H1 (cell line): ENCODE results near the gene MRPL40. TPM values are rescaled to one million over a fixed set of nuclear protein-coding genes. Genes with fewer than 3 reads are reported as not detected.

Experiments
- CTCF ChIA-PET: fragments of 300-600 bp; sonication (Branson Sonifier 250); formaldehyde crosslinking; loops from one replicate; lab custom pipeline; 2021; ENCODE audit not compliant: partially characterized antibody; lab: Charles Lee
- POLR2A ChIA-PET: fragments of 300-600 bp; sonication (Branson Sonifier 250); formaldehyde crosslinking; loops from one replicate; lab custom pipeline; 2021; ENCODE audit warnings: inconsistent platforms; ENCODE audit not compliant: partially characterized antibody; lab: Charles Lee
- DNase-seq, 2 experiments: peaks; one replicate each; pipeline versions ENCODE4 v3.0.0 to v3.0.0-alpha.2; 2010 to 2022; ENCODE audit warnings: low spot score in 2 of 2, low read depth in 1 of 2, mixed read lengths in 1 of 2
- FAIRE-seq: peaks from 2 replicates; lab custom pipeline; 2011; peaks lifted over from hg19 to GRCh38; lab: Jason Lieb, UNC
- H2AFZ ChIP-seq: 2 replicates; pipeline ENCODE4 v1.8.1; 2012; ENCODE audit warnings: low read length, inconsistent platforms
- H2AK5ac ChIP-seq: 2 replicates; pipeline ENCODE4 v1.6.1; 2013; ENCODE audit warnings: low read depth, low read length
- H2BK120ac ChIP-seq: replicated peaks from 2 replicates; pipeline ENCODE3; 2013; ENCODE audit warnings: low read depth, low read length, inconsistent platforms
- H2BK12ac ChIP-seq: 2 replicates; pipeline ENCODE4 v1.6.1; 2013; ENCODE audit warnings: low read depth, low read length
- H2BK15ac ChIP-seq: 2 replicates; pipeline ENCODE4 v1.6.1; 2013; ENCODE audit warnings: low read length
- H2BK20ac ChIP-seq: 2 replicates; pipeline ENCODE4 v1.6.1; 2013; ENCODE audit warnings: low read length
- H2BK5ac ChIP-seq: 2 replicates; pipeline ENCODE4 v1.6.1; 2013; ENCODE audit warnings: low read depth, low read length
- H3K14ac ChIP-seq: 2 replicates; pipeline ENCODE4 v1.6.1; 2013; ENCODE audit warnings: inconsistent platforms; ENCODE audit not compliant: insufficient read length
- H3K18ac ChIP-seq: 2 replicates; pipeline ENCODE4 v1.6.1; 2013; ENCODE audit warnings: low read length; ENCODE audit errors: extremely low read depth
- H3K23ac ChIP-seq: 2 replicates; pipeline ENCODE4 v1.6.1; 2013; ENCODE audit warnings: inconsistent platforms; ENCODE audit not compliant: insufficient read length
- H3K23me2 ChIP-seq: 2 replicates; pipeline ENCODE4 v1.6.1; 2013; ENCODE audit warnings: low read depth, low read length
- H3K27ac ChIP-seq: 2 replicates; pipeline ENCODE4 v1.6.1; 2011; ENCODE audit warnings: low read depth, low read length, inconsistent platforms
- H3K27me3 ChIP-seq, 4 experiments: replicated peaks in 1 of 4; 1 replicate in 1 of 4; 2 replicates in 3 of 4; pipeline versions ENCODE4 v1.6.1 to v1.8.1; 2011 to 2013; ENCODE audit warnings: low read length in 3 of 4, mild to moderate bottlenecking in 3 of 4, inconsistent platforms in 2 of 4, mixed read lengths in 2 of 4, moderate library complexity in 1 of 4; ENCODE audit not compliant: control insufficient read depth in 3 of 4, insufficient read depth in 3 of 4; ENCODE audit errors: extremely low read depth in 1 of 4
- H3K36me3 ChIP-seq, 4 experiments: 2 replicates each; pipeline versions ENCODE4 v1.6.1 to v1.8.1; 2011 to 2013; ENCODE audit warnings: mild to moderate bottlenecking in 4 of 4, low read length in 3 of 4, moderate library complexity in 2 of 4, control low read depth in 1 of 4, inconsistent platforms in 1 of 4; ENCODE audit not compliant: insufficient read depth in 4 of 4, control insufficient read depth in 2 of 4
- H3K4ac ChIP-seq: replicated peaks from 2 replicates; pipeline ENCODE3; 2013; ENCODE audit warnings: low read length, low read depth, mixed read lengths, inconsistent platforms; ENCODE audit not compliant: insufficient read length
- H3K4me1 ChIP-seq, 4 experiments: replicated peaks in 1 of 4; 1 replicate in 1 of 4; 2 replicates in 3 of 4; pipeline versions ENCODE4 v1.6.1 to v1.8.1; 2011 to 2013; ENCODE audit warnings: low read length in 3 of 4, inconsistent platforms in 2 of 4, mixed read lengths in 1 of 4; ENCODE audit not compliant: insufficient read depth in 4 of 4, control insufficient read depth in 3 of 4
- H3K4me2 ChIP-seq, 2 experiments: 2 replicates each; pipeline versions ENCODE4 v1.6.1 to v1.8.1; 2011 to 2013; ENCODE audit warnings: low read depth in 2 of 2, low read length in 2 of 2, control low read depth in 1 of 2, inconsistent platforms in 1 of 2, mild to moderate bottlenecking in 1 of 2; ENCODE audit not compliant: insufficient read depth in 1 of 2
- H3K4me3 ChIP-seq, 4 experiments: fragments of 200-600, 300-600 bp in 1 of 4; sonication (generic), shearing (Covaris generic), sonication (Bioruptor Twin) in 1 of 4; 2 replicates each; pipeline versions ENCODE4 v1.5.1 to v1.8.1; 2011 to 2016; ENCODE audit warnings: low read length in 4 of 4, low read depth in 3 of 4, control low read depth in 2 of 4, inconsistent platforms in 2 of 4, mild to moderate bottlenecking in 2 of 4, mixed read lengths in 1 of 4, moderate library complexity in 1 of 4; ENCODE audit not compliant: insufficient read depth in 2 of 4; ENCODE audit errors: extremely low read depth in 1 of 4
- H3K56ac ChIP-seq: replicated peaks from 2 replicates; pipeline ENCODE3; 2013; ENCODE audit warnings: low read depth, mild to moderate bottlenecking, mixed read lengths, low read length, inconsistent platforms; ENCODE audit not compliant: insufficient read length
- H3K79me1 ChIP-seq: 2 replicates; pipeline ENCODE4 v1.6.1; 2013; ENCODE audit warnings: low read depth, low read length, control low read depth
- H3K79me2 ChIP-seq, 2 experiments: 2 replicates each; pipeline versions ENCODE4 v1.6.1 to v1.8.1; 2012 to 2013; ENCODE audit warnings: low read length in 2 of 2, mild to moderate bottlenecking in 2 of 2, inconsistent platforms in 1 of 2; ENCODE audit not compliant: insufficient read depth in 2 of 2, control insufficient read depth in 1 of 2
- H3K9ac ChIP-seq, 4 experiments: replicated peaks in 1 of 4; 1 replicate in 1 of 4; 2 replicates in 3 of 4; pipeline versions ENCODE4 v1.6.1 to v1.8.1; 2011 to 2013; ENCODE audit warnings: low read depth in 3 of 4, low read length in 3 of 4, control low read depth in 2 of 4, mild to moderate bottlenecking in 2 of 4, moderate library complexity in 2 of 4, inconsistent platforms in 1 of 4; ENCODE audit errors: extremely low read depth in 1 of 4
- H3K9me3 ChIP-seq, 2 experiments: 2 replicates each; pipeline versions ENCODE4 v1.6.1 to v1.8.1; 2012 to 2013; ENCODE audit warnings: mild to moderate bottlenecking in 2 of 2, moderate library complexity in 2 of 2, control low read depth in 1 of 2, inconsistent platforms in 1 of 2, low read depth in 1 of 2, low read length in 1 of 2, mixed read lengths in 1 of 2; ENCODE audit not compliant: insufficient read depth in 2 of 2
- H4K20me1 ChIP-seq, 2 experiments: replicated peaks in 1 of 2; 2 replicates each; pipeline versions ENCODE3 to v1.8.1; 2011 to 2013; ENCODE audit warnings: inconsistent platforms in 2 of 2, low read length in 2 of 2, mild to moderate bottlenecking in 1 of 2; ENCODE audit not compliant: insufficient read depth in 2 of 2, control insufficient read depth in 1 of 2
- H4K5ac ChIP-seq: 2 replicates; pipeline ENCODE4 v1.6.1; 2013; ENCODE audit warnings: low read length, low read depth, mixed read lengths, inconsistent platforms; ENCODE audit not compliant: insufficient read length
- H4K8ac ChIP-seq: 2 replicates; pipeline ENCODE4 v1.8.0; 2013; ENCODE audit warnings: mild to moderate bottlenecking, moderate library complexity, low read length, inconsistent platforms; ENCODE audit not compliant: insufficient read depth; ENCODE audit errors: extremely low read depth
- H4K91ac ChIP-seq: replicated peaks from 2 replicates; pipeline ENCODE3; 2013; ENCODE audit warnings: low read length, mixed read lengths, inconsistent platforms; ENCODE audit not compliant: insufficient read length
- EP300 ChIP-seq, 2 experiments: IDR thresholded peaks; 1 replicate in 1 of 2; 2 replicates in 1 of 2; pipeline ENCODE4 v1.6.1; 2011 to 2012; ENCODE audit warnings: low read depth in 2 of 2, low read length in 2 of 2, mild to moderate bottlenecking in 2 of 2, borderline replicate concordance in 1 of 2, inconsistent platforms in 1 of 2, moderate library complexity in 1 of 2
- JUND ChIP-seq: IDR thresholded peaks from 2 replicates; pipeline ENCODE4 v1.6.1; 2011; ENCODE audit warnings: mild to moderate bottlenecking, improper control_type of control experiment, low read length
- POLR2AphosphoS5 ChIP-seq: IDR thresholded peaks from 2 replicates; pipeline ENCODE4 v1.6.1; 2011; ENCODE audit warnings: low read depth, low read length
- SIN3A ChIP-seq, 2 experiments: IDR thresholded peaks in 1 of 2; conservative IDR thresholded peaks in 1 of 2; 2 replicates each; pipeline ENCODE4 v1.6.1; 2011 to 2012; ENCODE audit warnings: low read length in 2 of 2, improper control_type of control experiment in 1 of 2, low read depth in 1 of 2, mild to moderate bottlenecking in 1 of 2
- WGBS, 2 experiments: shearing (Covaris generic) in 1 of 2; methylation state at CpG; one replicate each; pipeline versions ENCODE4 v1.1.6 to v1.1.7; 2013 to 2015; ENCODE audit warnings: low lambda C conversion rate in 2 of 2, mixed read lengths in 2 of 2, inconsistent platforms in 1 of 2, low coverage in 1 of 2, missing lambda C conversion rate in 1 of 2; ENCODE audit not compliant: insufficient replicate concordance in 2 of 2, insufficient coverage in 1 of 2, insufficient read length in 1 of 2; ENCODE audit errors: extremely low coverage in 1 of 2, missing lambda C conversion rate in 1 of 2; 5-methylcytosine and 5-hydroxymethylcytosine counted together
- polyA plus RNA-seq, 7 experiments: library from polyadenylated mRNA; depleted of rRNA in 3 of 7; stranded (reverse) in 5 of 7; unstranded in 2 of 7; fragments of >200 nt in 5 of 7; fragments of 200-250 nt in 2 of 7; gene quantifications; 1 replicate in 5 of 7; 2 replicates in 1 of 7; 4 replicates in 1 of 7; pipeline versions ENCODE4 v1.2.1 to v1.2.3, GENCODE V29; 2011 to 2013; ENCODE audit warnings: missing spikeins in 2 of 7, mixed read lengths in 2 of 7
- total RNA-seq: library from RNA; stranded (reverse); fragmentation: NEBNext Ultra II Directional; extraction: Animal tissue kit (Norgen Biotek cat#: 25700); gene quantifications from 2 replicates; pipeline ENCODE4 v1.2.1, GENCODE V29; 2021

Gene MRPL40
- total and polyA plus RNA-seq, 2 of the 8 experiments (the other 6 are each of a cell fraction or from before 2014, with no cell fraction given) = 12.4 to 14.5 TPM

DNA sequence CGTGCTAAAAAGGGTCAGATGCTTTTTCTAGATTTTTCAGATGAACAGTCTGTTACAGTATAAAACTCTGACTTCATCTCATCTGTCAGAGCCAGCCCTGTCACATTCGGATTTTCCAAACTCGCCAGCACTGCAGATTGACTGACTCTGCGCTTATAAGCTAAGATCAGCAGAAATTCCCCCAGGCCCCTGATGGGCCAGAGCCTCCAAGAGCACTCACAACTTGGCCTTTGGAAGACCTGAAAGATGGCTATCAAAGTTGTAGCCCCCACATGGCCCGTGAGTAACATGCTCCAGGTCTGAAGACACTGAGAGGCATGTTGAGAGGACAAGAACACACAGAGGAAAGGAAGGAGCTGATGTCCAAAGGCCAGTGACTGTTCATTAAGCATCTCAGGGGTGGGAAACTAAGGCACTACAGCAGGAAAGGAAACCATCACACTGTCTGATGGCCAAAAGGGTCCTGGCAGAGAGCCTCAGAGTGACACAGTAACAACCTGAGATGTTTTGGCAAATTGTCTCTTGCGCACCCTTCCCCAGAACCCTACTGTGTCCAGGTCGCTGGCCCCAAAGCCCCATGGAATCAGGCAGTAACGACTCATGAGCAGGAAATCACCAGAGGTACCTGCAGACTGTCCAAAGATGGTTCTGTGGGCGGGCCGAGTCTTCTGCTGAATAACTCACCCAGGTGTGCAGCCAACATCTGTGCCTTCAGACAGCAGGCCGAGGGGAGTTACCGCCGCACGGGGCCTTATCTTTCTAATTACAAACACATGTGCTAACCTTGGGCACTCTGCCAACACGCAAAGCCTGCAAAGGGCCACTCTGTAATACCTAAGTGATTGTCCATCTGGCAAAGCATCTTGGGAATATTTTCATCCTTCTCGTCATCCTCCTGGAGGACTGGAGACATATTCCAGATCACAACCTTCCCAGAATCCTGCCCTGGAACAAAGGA lies 24.4 kb upstream of the MRPL40 start:
- no peak overlapping the region for H3K4me3 ChIP-seq
- ChIA-PET CTCF (no interaction called here), POLR2A (interaction anchor here (1.0 to 1.5 kb wide), 2 partner anchors 13 to 39 kb away, joined by 3 to 5 read pairs; partner anchors contain the start of gene C22orf39)
- H3K36me3 ChIP-seq = peaks cover 7 to 40% (median 29%) of the 10 kb centered on the region in 4 experiments; a peak in 7 of 8 replicates
- 95% methylated on average over 16 of the region's 16 CpGs; no CpG with 5 or more reads in 1 of the 2 experiments for WGBS, 2 experiments
- H3K79me1 ChIP-seq = peaks cover 11% of the 10 kb centered on the region
- no peak for FAIRE-seq
- H4K20me1 ChIP-seq = peaks cover 8 to 27% of the 10 kb centered on the region in 2 experiments
- H3K56ac ChIP-seq = no peak overlapping the region
- H3K18ac ChIP-seq = no peak overlapping the region
- H3K27me3 ChIP-seq = no peaks in the 10 kb centered on the region
- H4K91ac ChIP-seq = no peak overlapping the region
- H2AFZ ChIP-seq = no peak overlapping the region
- no peak overlapping the region for H4K8ac ChIP-seq
- no peak for DNase-seq
- H2AK5ac ChIP-seq = no peak overlapping the region
- no peak overlapping the region for H2BK12ac ChIP-seq
- H3K4me2 ChIP-seq = no peak overlapping the region
- H3K23ac ChIP-seq = no peak overlapping the region
- peaks cover 9 to 25% of the 10 kb centered on the region in 2 experiments for H3K79me2 ChIP-seq
- no peak overlapping the region for H2BK120ac ChIP-seq
- H4K5ac ChIP-seq = no peak overlapping the region
- H3K4ac ChIP-seq = no peak overlapping the region
- H2BK20ac ChIP-seq = no peak overlapping the region
- H3K27ac ChIP-seq = no peak overlapping the region
- H2BK15ac ChIP-seq = no peak overlapping the region
- H3K9ac ChIP-seq = no peak overlapping the region
- no peaks in the 10 kb centered on the region; a peak in 1 of 7 replicates for H3K4me1 ChIP-seq
- no peak overlapping the region for H2BK5ac ChIP-seq
- no peaks in the 10 kb centered on the region for H3K23me2 ChIP-seq
- H3K14ac ChIP-seq = no peak overlapping the region
- no peaks in the 10 kb centered on the region for H3K9me3 ChIP-seq
- TF ChIP-seq POLR2AphosphoS5 = no peak
- no peak for TF ChIP-seq JUND
- no peak for TF ChIP-seq EP300 (IDR thresholded peaks at IDR 0.05; ENCODE audit: borderline replicate concordance in 1 of 2, low read depth in 2 of 2, low read length in 2 of 2)
- no peak for TF ChIP-seq SIN3A (conservative IDR thresholded peaks at IDR 0.05 in 1 of 2, IDR thresholded peaks at IDR 0.05 in 1 of 2; ENCODE audit: low read depth in 1 of 2, low read length in 2 of 2)
